NCI-H2107 (cell line): Measurements from ENCODE around the gene MRI1.
"Not testable (repeated sequence)": the region's sequence is repeated elsewhere in the genome, so short reads cannot be mapped to it uniquely, and the experiment has no call there.

ENCODE experiments used
- DNase-seq: peaks from one replicate; lab custom pipeline; 2025; lab: John Stamatoyannopoulos, UW

MRI1 gene

GRCh38 chr19:13764101-13764807 is at the start of gene MRI1:
TSS of gene MRI1 (plus strand) at chr19:13764522. CDS start at chr19:13764589, 67 bp downstream.
- peak; percentile 35 for DNase-seq

- DNase-seq, result no peak
Measured at GRCh38 chr19:13717194-13717643, 47.1 kb upstream of the MRI1 start.

DNA sequence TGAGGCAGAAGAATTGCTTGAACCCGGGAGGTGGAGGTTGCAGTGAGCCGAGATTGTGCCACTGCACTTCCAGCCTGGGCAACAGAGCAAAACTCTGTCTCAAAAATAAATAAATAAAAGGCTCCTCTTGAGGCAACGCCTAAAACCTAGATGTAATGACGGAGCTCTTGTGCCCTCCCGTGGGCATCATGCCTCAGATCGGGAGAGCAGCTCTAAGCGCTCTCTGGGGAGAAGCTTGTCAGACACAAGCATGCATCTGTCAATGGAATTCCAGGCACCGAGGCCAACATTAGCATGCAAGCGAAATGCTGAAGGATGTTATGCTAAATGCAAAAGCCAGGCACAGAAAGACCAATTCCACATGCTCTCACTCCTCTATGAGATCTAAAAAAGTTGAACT is 45.6 kb upstream of the MRI1 start:
- DNase-seq, result peak; percentile 82

- DNase-seq, result no peak
Measured at GRCh38 chr19:13722146-13722545, 42.2 kb upstream of the MRI1 start.

GRCh38 chr19:13723206-13723605 is 41.1 kb upstream of the MRI1 start:
- no peak for DNase-seq

GRCh38 chr19:13726323-13726722 is 38.0 kb upstream of the MRI1 start:
- no peak for DNase-seq

GRCh38 chr19:13727798-13728197 is 36.5 kb upstream of the MRI1 start:
- DNase-seq, result no peak

GRCh38 chr19:13729859-13730258 is 34.5 kb upstream of the MRI1 start:
- no peak for DNase-seq

- peak; percentile 91 for DNase-seq
Measured at GRCh38 chr19:13731147-13731964, 33.0 kb upstream of the MRI1 start.

GRCh38 chr19:13732337-13732736 is 32.0 kb upstream of the MRI1 start:
- DNase-seq, result no peak

DNA sequence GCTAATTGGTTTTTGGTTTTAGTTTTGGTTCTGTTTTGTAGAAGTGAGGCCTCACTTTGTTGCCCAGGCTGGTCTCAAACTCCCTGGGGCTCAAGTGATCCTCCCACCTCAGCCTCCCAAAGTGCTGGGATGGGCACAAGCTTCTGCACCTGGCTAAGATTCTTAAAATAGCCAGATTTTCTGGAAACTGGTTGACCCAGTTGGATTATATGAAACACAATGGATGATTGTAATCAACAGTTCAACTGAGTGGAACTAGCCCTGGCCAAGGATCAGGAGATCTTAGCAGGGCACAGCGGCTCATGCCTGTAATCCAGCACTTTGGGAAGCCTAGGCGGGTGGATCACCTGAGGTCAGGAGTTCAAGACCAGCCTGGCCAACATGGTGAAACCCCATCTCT is 29.6 kb upstream of the MRI1 start:
- no peak for DNase-seq

GRCh38 chr19:13738073-13738472 is 26.2 kb upstream of the MRI1 start:
- DNase-seq, result no peak

GRCh38 chr19:13741893-13742292 is 22.4 kb upstream of the MRI1 start:
- no peak for DNase-seq

DNA sequence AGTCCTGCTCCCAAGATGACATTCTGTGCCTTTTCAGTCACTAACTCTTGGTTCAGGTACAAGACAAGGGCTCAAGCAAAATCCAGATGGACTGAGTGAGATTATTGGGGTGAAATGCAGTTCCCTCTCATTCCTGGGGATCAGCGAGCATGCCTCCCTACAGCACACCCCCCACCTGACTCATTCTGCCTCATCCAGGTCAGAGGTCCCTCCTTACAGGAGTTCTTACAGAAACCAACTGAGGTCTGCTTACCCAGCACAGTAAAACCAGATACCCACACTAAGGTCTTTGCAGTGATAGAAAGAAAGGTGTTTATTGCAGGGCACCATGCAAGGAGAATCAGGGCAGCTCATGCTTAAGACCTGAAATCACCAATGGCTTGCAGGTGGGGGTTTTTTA is 21.6 kb upstream of the MRI1 start:
- no peak for DNase-seq

GRCh38 chr19:13744174-13744573 is 20.1 kb upstream of the MRI1 start:
- no peak for DNase-seq

DNA sequence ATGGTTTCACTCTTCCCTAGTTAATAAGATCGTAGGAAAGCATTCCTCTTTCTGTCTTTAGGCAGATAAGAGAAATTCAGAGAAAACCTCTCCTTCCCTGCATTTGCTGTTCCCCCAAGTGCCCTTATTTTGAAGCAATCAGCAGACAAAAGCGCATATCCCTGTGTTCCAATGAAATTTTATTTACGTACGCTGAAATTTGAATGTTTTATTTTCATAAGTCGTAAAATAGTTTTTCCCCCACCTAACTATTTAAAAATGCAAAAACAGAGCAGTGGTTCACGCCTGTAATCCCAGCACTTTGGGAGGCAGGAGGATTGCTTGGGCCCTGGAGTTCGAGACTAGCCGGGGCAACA is 17.2 kb upstream of the MRI1 start:
- DNase-seq, result no peak

- no peak for DNase-seq
Measured at GRCh38 chr19:13748169-13748828, 16.0 kb upstream of the MRI1 start.

DNA sequence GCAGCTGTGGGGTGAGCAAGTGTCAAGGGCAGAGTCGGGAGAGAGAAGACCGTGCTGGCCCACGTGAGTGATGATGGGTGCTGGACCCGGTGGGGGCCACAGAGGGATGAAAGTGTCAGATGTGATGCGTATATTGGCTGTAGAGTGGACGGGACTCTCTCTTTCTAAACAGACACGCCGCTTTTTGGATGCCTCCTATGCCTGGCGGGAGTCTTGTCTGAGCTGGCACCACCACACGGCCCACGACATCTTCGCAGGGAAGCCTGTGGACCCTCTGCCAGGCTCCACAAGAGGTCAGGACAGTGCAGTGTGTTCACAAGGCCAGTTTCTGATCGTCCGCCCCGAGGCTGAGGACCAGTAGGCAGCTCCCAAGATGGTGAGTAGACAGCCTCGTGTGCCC is 12.9 kb upstream of the MRI1 start:
- no peak for DNase-seq

DNA sequence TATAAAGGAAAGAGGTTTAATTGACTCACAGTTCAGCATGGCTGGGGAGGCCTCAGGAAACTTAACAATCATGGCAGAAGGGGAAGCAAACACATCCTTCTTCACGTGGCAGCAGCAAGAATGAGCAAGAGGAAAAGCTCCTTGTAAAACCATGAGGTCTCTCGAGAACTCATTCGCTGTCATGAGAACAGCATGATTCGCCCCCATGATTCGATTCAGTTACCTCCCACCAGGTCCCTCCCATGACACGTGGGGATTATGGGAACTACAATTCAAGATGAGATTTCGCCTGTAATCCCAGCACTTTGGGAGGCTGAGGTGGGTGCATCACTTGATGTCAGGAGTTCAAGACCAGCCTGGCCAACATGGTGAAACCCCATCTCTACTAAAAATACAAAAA is 10.7 kb upstream of the MRI1 start:
- DNase-seq, result not testable (repeated sequence)

DNA sequence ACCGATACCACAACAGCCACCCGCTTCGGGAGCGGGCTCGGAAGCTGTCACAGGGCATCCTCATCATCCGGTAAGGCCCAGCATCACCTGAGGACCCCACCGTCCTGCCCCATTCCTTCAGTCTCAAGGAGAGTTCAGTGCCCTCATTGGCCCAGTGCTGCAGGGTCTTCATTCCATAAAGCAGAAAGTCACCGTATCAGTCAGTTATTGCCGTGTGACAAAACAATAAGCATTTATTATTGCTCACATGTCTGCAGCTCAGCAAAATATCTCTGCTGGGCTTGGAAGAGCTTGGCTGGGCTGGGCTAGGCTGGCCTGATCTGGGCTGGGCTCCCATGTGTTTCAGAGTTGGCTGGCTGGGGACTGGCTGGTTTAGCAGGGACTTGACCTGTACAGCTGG is 8.1 kb upstream of the MRI1 start:
- no peak for DNase-seq

- no peak for DNase-seq
Measured at GRCh38 chr19:13757805-13758772, 6.2 kb upstream of the MRI1 start.

DNA sequence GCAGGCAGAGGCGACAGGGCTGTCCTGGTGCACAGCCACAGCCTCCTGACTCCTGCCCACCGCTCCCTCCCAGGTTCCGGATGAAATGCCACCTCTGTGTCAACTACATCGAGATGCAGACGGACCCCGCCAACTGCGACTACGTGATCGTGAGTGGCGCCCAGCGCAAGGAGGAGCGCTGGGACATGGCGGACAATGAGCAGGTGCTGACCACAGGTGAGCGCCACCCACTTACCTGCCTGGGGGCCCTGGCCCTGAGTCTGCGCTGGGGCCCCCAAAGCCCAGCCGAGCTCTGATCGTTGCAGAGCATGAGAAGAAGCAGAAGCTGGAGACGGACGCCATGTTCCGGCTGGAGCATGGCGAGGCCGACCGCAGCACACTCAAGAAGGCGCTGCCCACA is 5.5 kb upstream of the MRI1 start:
- no peak for DNase-seq
